H1 (cell line): Measurements from ENCODE around the gene LVRN. TPM values are rescaled to one million over a fixed set of nuclear protein-coding genes. Genes with fewer than 3 reads are reported as not detected.

ENCODE experiments used
- CBX8 ChIP-seq: fragments of 300-800, 300-1000 bp; sonication (generic); IDR thresholded peaks from 2 replicates; pipeline ENCODE4 v1.7.1; 2016; ENCODE audit warnings: low read depth, low read length, borderline replicate concordance
- CREB1 ChIP-seq: IDR thresholded peaks from 2 replicates; pipeline ENCODE4 v1.6.1; 2012; ENCODE audit warnings: inconsistent platforms
- EP300 ChIP-seq, 2 experiments: IDR thresholded peaks; 1 replicate in 1 of 2; 2 replicates in 1 of 2; pipeline ENCODE4 v1.6.1; 2011 to 2012; ENCODE audit warnings: low read depth in 2 of 2, low read length in 2 of 2, mild to moderate bottlenecking in 2 of 2, borderline replicate concordance in 1 of 2, inconsistent platforms in 1 of 2, moderate library complexity in 1 of 2
- JUN ChIP-seq: IDR thresholded peaks from 2 replicates; pipeline ENCODE4 v1.6.1; 2011; ENCODE audit warnings: low read depth, mild to moderate bottlenecking, improper control_type of control experiment, low read length
- NRF1 ChIP-seq: IDR thresholded peaks from 2 replicates; pipeline ENCODE4 v1.6.1; 2011; ENCODE audit warnings: mild to moderate bottlenecking, low read depth, low read length, improper control_type of control experiment
- SP2 ChIP-seq: IDR thresholded peaks from 2 replicates; pipeline ENCODE4 v1.6.1; 2012; ENCODE audit warnings: mild to moderate bottlenecking, low read length, inconsistent platforms
- TEAD4 ChIP-seq: IDR thresholded peaks from 2 replicates; pipeline ENCODE4 v1.6.1; 2012; ENCODE audit warnings: low read depth, low read length, inconsistent platforms, mixed read lengths
- polyA plus RNA-seq, 7 experiments: library from polyadenylated mRNA; depleted of rRNA in 3 of 7; stranded (reverse) in 5 of 7; unstranded in 2 of 7; fragments of >200 nt in 5 of 7; fragments of 200-250 nt in 2 of 7; gene quantifications; 1 replicate in 5 of 7; 2 replicates in 1 of 7; 4 replicates in 1 of 7; pipeline versions ENCODE4 v1.2.1 to v1.2.3, GENCODE V29; 2011 to 2013; ENCODE audit warnings: missing spikeins in 2 of 7, mixed read lengths in 2 of 7
- total RNA-seq: library from RNA; stranded (reverse); fragmentation: NEBNext Ultra II Directional; extraction: Animal tissue kit (Norgen Biotek cat#: 25700); gene quantifications from 2 replicates; pipeline ENCODE4 v1.2.1, GENCODE V29; 2021

Gene LVRN
- total and polyA plus RNA-seq, 2 of the 8 experiments (the other 6 are each of a cell fraction or from before 2014, with no cell fraction given), result 0.08 to 0.09 TPM

- TF ChIP-seq NRF1 (no peak), EP300 (IDR thresholded peaks at IDR 0.05; ENCODE audit: borderline replicate concordance in 1 of 2, low read depth in 2 of 2, low read length in 2 of 2) (no peak), SP2 (no peak), TEAD4 (no peak), CREB1 (no peak), JUN (no peak), CBX8 (no peak)
- TF ChIP-seq, all 59 proteins: peak for 0
These were observed 75.1 kb downstream of the LVRN start (continued) for GRCh38 chr5:116037236-116037822.
